Activated T-helper 17 cell treated with anti-CD3 and anti-CD28 coated beads, Interleukin-2, amount 50 U/mL, for 72 hours (primary cell): ENCODE results near the gene UNC13C. TPM values are rescaled to one million over a fixed set of nuclear protein-coding genes. Genes with fewer than 3 reads are reported as not detected.
"Not testable (repeated sequence)": the region's sequence is repeated elsewhere in the genome, so short reads cannot be mapped to it uniquely, and the experiment has no call there.

Experiments used
- ATAC-seq: fragments of 150-1000 bp; cut with Tn5 transposase; replicated peaks from 2 replicates; pipeline ENCODE4 v1.10.0; 2021; ENCODE audit warnings: mild to moderate bottlenecking, moderate library complexity
- H3K27ac Mint-ChIP-seq: one replicate; pipeline ENCODE4 v1.8.0; 2022; ENCODE audit warnings: mixed read lengths
- H3K27me3 Mint-ChIP-seq: one replicate; pipeline ENCODE4 v1.8.0; 2022; ENCODE audit warnings: mixed read lengths
- H3K36me3 Mint-ChIP-seq: one replicate; pipeline ENCODE4 v1.8.0; 2022; ENCODE audit warnings: low read depth, mild to moderate bottlenecking, mixed read lengths
- H3K4me1 Mint-ChIP-seq: one replicate; pipeline ENCODE4 v1.8.0; 2022; ENCODE audit warnings: mixed read lengths
- H3K4me3 Mint-ChIP-seq: one replicate; pipeline ENCODE4 v1.8.0; 2022; ENCODE audit warnings: mild to moderate bottlenecking, mixed read lengths
- H3K9me3 Mint-ChIP-seq: one replicate; pipeline ENCODE4 v1.8.0; 2022; ENCODE audit warnings: mixed read lengths
- total RNA-seq, 2 donors: library from RNA; stranded (reverse); gene quantifications; one replicate each; pipeline ENCODE4 v1.2.3, GENCODE V29; 2022

UNC13C gene
- total RNA-seq, 2 donors from 2014 or later, result not detected

DNA sequence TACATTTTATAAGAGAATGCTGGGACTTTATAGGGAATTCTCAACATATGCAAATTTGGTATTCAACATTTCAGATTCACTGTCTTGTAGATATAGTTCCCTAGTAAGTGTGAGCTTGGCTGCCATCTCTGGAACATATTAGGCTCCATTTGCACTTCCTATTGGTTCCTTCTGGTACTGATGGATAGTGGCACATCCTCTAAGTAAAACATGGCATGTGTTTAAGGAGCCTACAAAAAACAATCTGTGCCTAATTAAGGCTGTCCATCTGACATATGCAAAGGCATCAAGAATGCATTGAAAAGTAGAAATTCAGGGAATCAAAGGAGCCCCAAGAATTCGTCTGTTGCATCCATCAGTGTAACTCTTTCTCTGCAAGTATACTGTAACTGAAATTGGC is 344.1 kb downstream of the UNC13C start:
- Mint-ChIP-seq H3K9me3 (peaks cover 6% of the 10 kb centered on the region), H3K27me3 (peaks cover 3% of the 10 kb centered on the region), H3K27ac (no peak overlapping the region), H3K36me3 (no peaks in the 10 kb centered on the region), H3K4me1 (no peaks in the 10 kb centered on the region), H3K4me3 (no peak overlapping the region)
- ATAC-seq, result no peak

DNA sequence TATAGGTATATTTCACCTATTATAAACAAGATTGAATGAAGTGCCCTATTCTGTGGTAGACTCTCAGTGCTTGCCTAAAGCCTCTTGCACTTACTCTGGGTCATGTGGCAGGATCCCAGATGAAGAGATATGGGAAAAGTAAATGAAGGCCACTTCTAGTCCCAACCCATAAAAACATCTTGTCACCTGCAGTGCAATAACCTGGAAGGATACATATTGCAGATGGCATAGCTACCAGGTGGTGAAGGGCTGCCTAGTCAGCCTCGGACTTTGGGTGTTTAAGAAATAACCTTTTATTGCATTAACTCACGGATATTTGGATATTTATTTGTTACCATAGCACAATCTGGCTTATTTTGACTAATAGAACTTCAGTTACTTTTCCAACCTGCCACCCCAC is 367.1 kb downstream of the UNC13C start:
- ATAC-seq, result no peak
- no peaks in the 10 kb centered on the region for H3K36me3 Mint-ChIP-seq
- H3K27ac Mint-ChIP-seq, result no peak overlapping the region
- peaks cover 5% of the 10 kb centered on the region for H3K9me3 Mint-ChIP-seq
- no peaks in the 10 kb centered on the region for H3K4me1 Mint-ChIP-seq
- H3K4me3 Mint-ChIP-seq, result no peak overlapping the region
- H3K27me3 Mint-ChIP-seq, result no peaks in the 10 kb centered on the region

DNA sequence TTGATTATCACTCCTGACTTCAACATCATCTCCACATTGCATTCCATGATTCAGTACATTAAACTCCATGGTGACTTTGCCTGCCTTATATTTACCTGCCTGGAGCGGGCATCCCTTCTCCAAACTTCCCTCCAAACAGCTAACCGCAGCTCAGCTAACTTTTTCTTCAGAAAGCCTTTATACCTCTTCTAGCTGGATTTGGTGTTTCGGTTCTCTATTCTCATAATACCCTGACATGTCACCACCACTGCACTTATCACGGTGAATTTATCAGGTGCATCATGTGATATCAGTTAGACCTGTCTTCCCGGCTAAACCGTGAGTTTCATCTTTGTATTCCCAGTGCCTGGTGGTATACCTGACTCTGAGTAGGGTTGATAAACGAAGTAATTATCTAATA is 367.6 kb downstream of the UNC13C start:
- no peaks in the 10 kb centered on the region for H3K4me1 Mint-ChIP-seq
- no peak for ATAC-seq
- no peaks in the 10 kb centered on the region for H3K36me3 Mint-ChIP-seq
- no peak overlapping the region for H3K4me3 Mint-ChIP-seq
- no peaks in the 10 kb centered on the region for H3K27me3 Mint-ChIP-seq
- no peak overlapping the region for H3K27ac Mint-ChIP-seq
- H3K9me3 Mint-ChIP-seq, result peaks cover 5% of the 10 kb centered on the region

DNA sequence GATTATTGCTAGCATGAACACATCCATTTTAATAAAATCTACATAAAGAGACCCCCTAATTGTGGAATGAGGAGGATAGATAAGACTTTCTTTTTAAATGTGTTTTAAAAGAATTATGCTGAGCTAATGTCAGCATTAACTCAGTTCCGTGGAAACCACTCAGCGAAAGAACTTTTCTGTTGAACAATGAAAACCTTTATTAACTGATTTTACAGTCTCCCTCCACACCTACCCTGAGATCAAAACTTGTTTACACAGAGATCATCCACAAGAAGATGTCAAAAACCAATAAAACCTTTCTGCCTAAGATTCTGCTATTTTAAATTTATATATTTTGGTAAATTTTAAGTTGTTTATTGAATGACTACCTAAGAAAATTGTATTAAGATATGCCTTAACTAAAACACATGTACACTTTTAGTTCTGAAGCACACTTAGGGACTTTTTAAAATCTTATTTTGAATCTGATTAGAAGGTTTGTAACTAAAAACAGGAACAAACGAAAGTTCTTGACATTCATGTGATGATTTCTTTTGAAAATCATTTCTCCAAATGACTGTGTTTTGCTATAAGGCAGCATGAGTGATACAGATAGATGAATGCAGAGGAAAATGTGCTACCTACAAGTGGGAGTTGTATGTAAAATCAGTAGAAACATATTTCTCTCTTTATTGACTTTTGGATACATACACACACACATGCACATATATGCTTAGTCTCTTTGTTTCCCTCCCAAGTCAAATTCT is 369.0 kb downstream of the UNC13C start:
- ATAC-seq, result no peak
- H3K27me3 Mint-ChIP-seq, result no peaks in the 10 kb centered on the region
- H3K36me3 Mint-ChIP-seq, result no peaks in the 10 kb centered on the region
- H3K4me1 Mint-ChIP-seq, result no peaks in the 10 kb centered on the region
- H3K27ac Mint-ChIP-seq, result no peak overlapping the region
- H3K4me3 Mint-ChIP-seq, result no peak overlapping the region
- H3K9me3 Mint-ChIP-seq, result peaks cover 5% of the 10 kb centered on the region

DNA sequence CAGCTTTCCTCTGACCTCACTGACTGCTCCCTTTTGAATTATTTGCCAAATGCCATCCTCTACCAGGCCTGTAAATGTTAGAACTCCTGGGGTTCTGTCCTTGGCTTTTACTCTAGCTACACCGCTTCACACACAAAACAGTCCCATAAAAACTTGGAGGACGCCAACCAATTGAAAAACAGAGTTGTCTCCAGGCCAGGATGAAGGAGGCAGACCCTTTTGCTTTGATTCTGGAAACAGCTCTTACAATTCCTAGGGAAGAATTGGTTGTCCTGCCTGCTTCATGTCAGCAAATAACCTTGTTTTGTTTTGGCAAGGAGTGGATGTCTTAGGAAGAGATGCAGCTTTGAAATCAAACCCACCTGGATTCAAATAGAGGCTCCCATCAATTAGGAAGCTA is 375.5 kb downstream of the UNC13C start:
- no peaks in the 10 kb centered on the region for H3K27me3 Mint-ChIP-seq
- peaks cover under 1% of the 10 kb centered on the region for H3K9me3 Mint-ChIP-seq
- no peak overlapping the region for H3K27ac Mint-ChIP-seq
- ATAC-seq, result no peak
- no peak overlapping the region for H3K4me3 Mint-ChIP-seq
- H3K36me3 Mint-ChIP-seq, result no peaks in the 10 kb centered on the region
- no peaks in the 10 kb centered on the region for H3K4me1 Mint-ChIP-seq

DNA sequence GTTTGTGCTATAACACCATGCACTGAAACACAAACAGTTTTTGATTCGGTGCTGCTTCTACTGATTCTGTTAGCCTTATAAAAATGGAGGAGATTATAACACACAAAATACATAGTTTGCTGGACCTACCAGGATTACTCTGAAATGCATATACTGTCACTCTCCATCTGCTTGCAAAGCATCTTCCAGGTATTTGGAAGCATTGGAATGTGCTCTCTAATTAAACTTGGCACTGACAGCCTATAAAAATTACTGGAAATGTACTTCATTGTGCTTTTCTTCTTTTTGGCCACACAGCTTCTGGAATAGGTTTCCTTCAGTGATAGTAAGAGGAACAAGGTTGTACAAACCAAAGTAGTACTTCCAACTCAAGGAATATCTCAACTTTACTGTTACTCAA is 376.1 kb downstream of the UNC13C start:
- H3K4me1 Mint-ChIP-seq, result no peaks in the 10 kb centered on the region
- no peak for ATAC-seq
- peaks cover 5% of the 10 kb centered on the region for H3K9me3 Mint-ChIP-seq
- H3K27ac Mint-ChIP-seq, result no peak overlapping the region
- no peak overlapping the region for H3K4me3 Mint-ChIP-seq
- H3K27me3 Mint-ChIP-seq, result no peaks in the 10 kb centered on the region
- no peaks in the 10 kb centered on the region for H3K36me3 Mint-ChIP-seq

DNA sequence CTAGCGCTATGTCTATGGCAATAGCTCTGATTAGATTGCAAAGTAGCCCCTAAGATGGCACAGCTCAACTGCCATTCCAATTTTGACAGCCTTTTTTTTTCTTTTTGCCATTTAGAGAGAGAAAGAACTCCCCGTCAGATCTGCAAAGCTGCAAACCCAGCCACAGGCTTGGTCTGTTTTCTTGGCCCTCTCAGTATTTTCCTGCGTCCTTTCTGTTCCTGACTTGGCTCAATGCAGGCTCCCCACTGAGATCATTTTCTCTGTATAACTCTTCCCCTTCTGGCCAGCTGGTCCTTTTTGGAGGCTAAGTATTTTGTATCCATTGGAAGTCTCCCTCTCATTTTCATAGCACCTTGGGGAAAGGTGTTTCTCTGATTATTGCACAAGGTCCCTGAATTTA is 386.7 kb downstream of the UNC13C start:
- H3K9me3 Mint-ChIP-seq, result peaks cover 17% of the 10 kb centered on the region
- no peaks in the 10 kb centered on the region for H3K27me3 Mint-ChIP-seq
- no peak overlapping the region for H3K27ac Mint-ChIP-seq
- H3K4me3 Mint-ChIP-seq, result no peak overlapping the region
- no peaks in the 10 kb centered on the region for H3K36me3 Mint-ChIP-seq
- H3K4me1 Mint-ChIP-seq, result no peaks in the 10 kb centered on the region
- ATAC-seq, result no peak

DNA sequence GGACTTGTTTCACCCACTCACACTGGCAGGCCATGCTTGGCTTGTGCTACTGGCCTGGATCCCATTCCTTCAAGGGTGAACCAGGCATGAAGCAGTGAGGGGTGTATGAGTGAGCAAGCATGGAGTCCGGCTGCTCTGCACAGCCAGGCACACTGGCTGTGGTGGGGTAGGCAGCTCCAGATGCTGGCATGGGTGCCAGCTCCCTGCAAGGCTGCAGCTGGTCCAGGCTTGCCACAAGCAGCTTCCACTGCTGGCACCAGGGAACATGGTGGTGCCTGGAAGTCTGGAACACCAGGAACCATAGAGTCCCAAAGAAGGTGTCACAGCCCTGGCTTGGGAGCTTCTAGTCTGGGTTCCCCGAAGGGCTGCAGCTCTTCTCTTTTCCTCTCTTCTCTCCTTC is 395.1 kb downstream of the UNC13C start:
- H3K4me1 Mint-ChIP-seq, result no peaks in the 10 kb centered on the region
- H3K27me3 Mint-ChIP-seq, result no peaks in the 10 kb centered on the region
- no peak overlapping the region for H3K27ac Mint-ChIP-seq
- no peaks in the 10 kb centered on the region for H3K36me3 Mint-ChIP-seq
- H3K9me3 Mint-ChIP-seq, result no peaks in the 10 kb centered on the region
- no peak overlapping the region for H3K4me3 Mint-ChIP-seq
- ATAC-seq, result no peak

DNA sequence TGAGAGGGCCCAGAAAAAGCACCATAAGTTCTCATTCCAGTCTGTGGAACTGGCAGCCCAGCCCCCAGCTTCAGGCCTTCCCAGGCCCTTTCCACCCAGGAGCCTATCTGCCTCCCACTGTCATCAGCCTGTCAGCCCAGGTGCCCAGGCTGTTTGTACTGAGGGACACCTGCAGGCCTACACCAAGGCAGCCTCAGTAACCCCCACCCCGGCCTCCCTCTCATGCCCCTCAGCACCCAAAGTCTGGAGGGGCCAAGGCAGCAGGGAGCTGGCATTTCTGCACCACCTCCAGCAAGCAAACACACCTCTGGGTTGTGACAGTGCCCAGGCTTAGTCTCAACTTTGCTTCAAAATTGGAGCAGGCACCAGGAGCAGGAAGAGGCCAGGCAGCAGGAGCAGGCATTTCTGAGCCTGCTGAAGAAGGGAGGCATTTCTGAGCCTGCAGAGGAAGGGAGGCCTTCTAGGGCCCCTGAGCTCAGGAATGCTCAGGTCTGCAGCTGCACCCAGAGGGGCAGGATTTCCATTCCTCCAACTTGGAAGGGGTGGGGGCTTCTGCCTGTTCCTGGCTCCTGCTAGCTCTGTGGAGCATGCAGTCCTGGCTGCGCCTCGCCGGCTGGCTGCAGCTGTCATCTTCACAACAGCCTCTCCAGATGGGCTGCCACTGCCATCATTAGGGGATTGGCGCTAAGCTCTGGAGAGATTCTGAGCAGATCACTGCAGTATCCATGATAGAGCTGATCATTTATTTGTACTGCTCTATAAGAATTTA is 396.1 kb downstream of the UNC13C start:
- H3K27me3 Mint-ChIP-seq, result no peaks in the 10 kb centered on the region
- no peak overlapping the region for H3K27ac Mint-ChIP-seq
- H3K36me3 Mint-ChIP-seq, result no peaks in the 10 kb centered on the region
- H3K4me3 Mint-ChIP-seq, result no peak overlapping the region
- no peak for ATAC-seq
- no peaks in the 10 kb centered on the region for H3K9me3 Mint-ChIP-seq
- no peaks in the 10 kb centered on the region for H3K4me1 Mint-ChIP-seq

DNA sequence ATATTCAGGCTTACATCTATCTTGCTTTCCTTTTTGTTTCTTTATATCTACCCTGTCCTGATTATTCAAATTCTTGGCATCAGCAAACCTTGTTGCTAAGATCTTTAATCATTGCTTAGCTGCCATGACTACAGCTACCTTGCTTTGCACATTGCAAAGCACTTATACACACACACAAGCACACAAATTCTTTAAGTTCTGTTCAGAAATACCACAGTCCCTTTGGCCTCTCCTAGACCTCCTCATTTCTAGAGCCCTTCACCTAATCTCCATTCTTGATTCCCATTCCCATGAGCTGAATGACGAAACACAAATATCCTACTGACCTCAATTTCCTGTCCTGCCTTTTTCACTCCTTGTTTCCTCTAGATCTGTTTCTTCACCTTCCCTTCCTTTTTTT is 409.6 kb downstream of the UNC13C start:
- Mint-ChIP-seq H3K27me3 (no peaks in the 10 kb centered on the region), H3K36me3 (no peaks in the 10 kb centered on the region), H3K9me3 (no peaks in the 10 kb centered on the region), H3K4me1 (no peaks in the 10 kb centered on the region), H3K27ac (no peak overlapping the region), H3K4me3 (no peak overlapping the region)
- ATAC-seq, result no peak

DNA sequence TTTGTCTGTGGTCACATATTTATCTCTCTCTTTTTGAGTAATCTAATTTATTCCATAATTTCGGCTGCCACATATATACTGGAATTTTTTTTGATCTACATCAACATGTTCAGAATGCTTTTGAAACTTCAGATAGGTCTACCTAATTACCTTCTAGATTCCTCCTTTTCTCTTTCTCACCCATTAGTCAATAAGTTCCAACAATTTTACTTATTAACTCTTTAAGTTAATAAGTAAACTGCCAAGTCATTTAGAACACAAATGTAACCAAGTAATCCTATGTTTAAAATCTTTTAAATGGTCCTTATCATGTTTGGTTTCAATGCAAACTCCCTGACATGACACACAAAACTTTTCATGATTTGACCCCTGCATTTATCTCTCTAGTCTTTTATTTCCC is 410.5 kb downstream of the UNC13C start:
- ATAC-seq, result no peak
- Mint-ChIP-seq H3K27ac (no peak overlapping the region), H3K27me3 (no peaks in the 10 kb centered on the region), H3K9me3 (no peaks in the 10 kb centered on the region), H3K4me1 (no peaks in the 10 kb centered on the region), H3K36me3 (no peaks in the 10 kb centered on the region), H3K4me3 (no peak overlapping the region)

DNA sequence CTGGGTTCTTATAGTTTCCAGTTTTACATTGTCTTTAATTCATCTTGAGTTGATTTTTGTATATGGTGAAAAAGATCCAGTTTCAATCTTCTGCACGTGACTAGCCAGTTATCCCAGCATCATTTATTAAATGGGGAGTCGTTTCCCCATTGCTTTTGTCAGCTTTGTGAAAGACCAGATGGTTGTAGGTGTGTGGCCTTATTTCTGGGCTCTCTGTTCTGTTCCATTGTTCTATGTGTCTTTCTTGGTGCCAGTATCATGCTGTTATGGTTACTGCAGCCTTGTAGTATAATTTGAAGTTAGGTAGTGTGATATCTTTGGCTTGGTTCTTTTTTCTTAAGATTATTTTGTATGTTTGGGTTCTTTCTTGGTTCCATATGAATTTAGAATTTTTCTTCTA is 432.2 kb downstream of the UNC13C start:
- Mint-ChIP-seq H3K27me3 (no peaks in the 10 kb centered on the region), H3K4me1 (no peaks in the 10 kb centered on the region), H3K9me3 (no peaks in the 10 kb centered on the region), H3K36me3 (no peaks in the 10 kb centered on the region), H3K4me3 (no peak overlapping the region), H3K27ac (no peak overlapping the region)
- ATAC-seq, result no peak

DNA sequence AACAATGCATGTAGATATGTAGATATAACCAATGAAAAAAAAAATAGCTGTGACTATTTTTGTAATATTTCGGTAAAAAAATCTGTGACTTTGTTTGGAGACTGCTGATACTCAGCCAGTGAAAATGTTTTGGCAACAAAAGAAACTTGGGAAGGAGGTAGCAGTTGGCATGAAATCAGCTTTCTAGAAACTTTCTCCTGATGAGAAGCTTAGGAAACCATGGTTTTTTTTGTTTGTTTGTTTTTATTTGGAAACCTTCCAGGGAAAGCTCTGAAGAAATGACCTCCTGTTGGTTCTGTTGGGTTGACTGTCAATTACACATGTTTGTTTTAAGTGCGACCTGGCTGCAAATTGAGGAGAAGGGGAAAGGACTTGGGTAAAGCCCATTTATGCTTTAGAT is 445.9 kb downstream of the UNC13C start:
- Mint-ChIP-seq H3K36me3 (no peaks in the 10 kb centered on the region), H3K4me3 (no peak overlapping the region), H3K9me3 (peaks cover 3% of the 10 kb centered on the region), H3K27me3 (no peaks in the 10 kb centered on the region), H3K4me1 (no peaks in the 10 kb centered on the region), H3K27ac (no peak overlapping the region)
- ATAC-seq, result no peak

DNA sequence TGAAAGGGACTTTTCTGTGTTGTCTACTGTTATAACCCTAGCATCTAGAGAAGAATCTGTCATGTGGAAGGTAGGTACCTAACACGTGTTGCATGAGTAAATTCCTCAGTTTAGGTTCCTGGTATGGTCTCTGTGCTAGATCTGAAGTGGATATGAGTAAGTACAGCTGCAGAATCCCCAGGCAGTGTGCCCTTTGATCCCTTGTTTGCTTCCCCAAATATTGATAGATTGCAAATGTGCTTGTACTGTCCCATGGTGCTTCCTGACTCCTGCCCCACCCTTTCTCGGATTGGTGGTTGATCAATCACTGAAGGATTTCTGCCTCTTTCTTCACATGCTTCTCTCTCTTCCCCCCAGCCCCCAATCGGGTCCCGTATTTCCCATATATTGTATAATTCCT is 450.4 kb downstream of the UNC13C start:
- Mint-ChIP-seq H3K27ac (no peak overlapping the region), H3K27me3 (no peaks in the 10 kb centered on the region), H3K4me1 (no peaks in the 10 kb centered on the region), H3K9me3 (peaks cover 3% of the 10 kb centered on the region), H3K4me3 (no peak overlapping the region), H3K36me3 (no peaks in the 10 kb centered on the region)
- no peak for ATAC-seq

DNA sequence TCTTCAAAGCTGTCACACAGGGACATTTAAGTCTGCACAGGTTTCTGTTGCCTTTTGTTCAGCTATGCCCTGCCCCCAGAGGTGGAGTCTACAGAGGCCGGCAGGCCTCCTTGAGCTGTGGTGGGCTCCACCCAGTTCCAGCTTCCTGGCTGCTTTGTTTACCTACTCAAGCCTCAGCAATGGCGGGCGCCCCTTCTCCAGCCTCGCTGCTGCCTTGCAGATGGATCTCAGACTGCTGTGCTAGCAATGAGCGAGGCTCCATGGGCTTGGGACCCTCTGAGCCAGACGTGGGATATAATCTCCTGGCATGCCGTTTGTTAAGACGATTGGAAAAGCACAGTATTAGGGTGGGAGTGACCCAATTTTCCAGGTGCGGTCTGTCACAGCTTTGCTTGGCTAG is 472.0 kb downstream of the UNC13C start:
- H3K4me3 Mint-ChIP-seq, H3K27ac Mint-ChIP-seq, H3K36me3 Mint-ChIP-seq, ATAC-seq, H3K4me1 Mint-ChIP-seq, H3K27me3 Mint-ChIP-seq: not testable (repeated sequence)
- H3K9me3 Mint-ChIP-seq, result peaks cover 11% of the 10 kb centered on the region
